EL (cell line): ENCODE data around the gene PXT1.

Experiments used
- DNase-seq: peaks from one replicate; pipeline ENCODE4 v3.0.0-alpha.2; 2016

The PXT1 gene

GRCh38 chr6:36387440-36388303 lies 55.0 kb downstream of the PXT1 start, which contains the start of gene ETV7:
Gene ETV7 (minus strand): TSS chr6:36387669. CDS start chr6:36387541, 128 bp downstream.
- DNase-seq = peak; percentile 69

GRCh38 chr6:36386495-36387439 lies 55.9 kb downstream of the PXT1 start:
- peak; percentile 66 for DNase-seq

GRCh38 chr6:36384095-36384494 lies 58.6 kb downstream of the PXT1 start:
- DNase-seq = no peak

- no peak for DNase-seq
Measured at GRCh38 chr6:36383606-36384005, 59.0 kb downstream of the PXT1 start.

- no peak for DNase-seq
Measured at GRCh38 chr6:36382976-36383375, 59.7 kb downstream of the PXT1 start.

- DNase-seq = no peak
Measured at GRCh38 chr6:36381502-36382389, 60.9 kb downstream of the PXT1 start.

- DNase-seq = no peak
Measured at GRCh38 chr6:36380166-36380565, 62.5 kb downstream of the PXT1 start.

GRCh38 chr6:36378936-36379335 lies 63.7 kb downstream of the PXT1 start:
- DNase-seq = no peak

GRCh38 chr6:36378243-36378920 lies 64.3 kb downstream of the PXT1 start:
- DNase-seq = no peak

- DNase-seq = no peak
Measured at GRCh38 chr6:36377594-36377993, 65.1 kb downstream of the PXT1 start.

GRCh38 chr6:36376742-36377141 lies 65.9 kb downstream of the PXT1 start:
- DNase-seq = no peak

- DNase-seq = no peak
Measured at GRCh38 chr6:36376183-36376582, 66.5 kb downstream of the PXT1 start.

GRCh38 chr6:36375644-36376155 lies 67.0 kb downstream of the PXT1 start:
- DNase-seq = no peak

GRCh38 chr6:36374972-36375371 lies 67.7 kb downstream of the PXT1 start:
- DNase-seq = no peak

- no peak for DNase-seq
Measured at GRCh38 chr6:36374194-36374593, 68.5 kb downstream of the PXT1 start.

- DNase-seq = peak; percentile 32
Measured at GRCh38 chr6:36373368-36374019, 69.2 kb downstream of the PXT1 start.

GRCh38 chr6:36372088-36372487 lies 70.6 kb downstream of the PXT1 start:
- DNase-seq = no peak

GRCh38 chr6:36371211-36371610 lies 71.4 kb downstream of the PXT1 start:
- DNase-seq = no peak

GRCh38 chr6:36370638-36371037 lies 72.0 kb downstream of the PXT1 start:
- DNase-seq = no peak

GRCh38 chr6:36368921-36369865 lies 73.5 kb downstream of the PXT1 start:
- DNase-seq = peak; percentile 87
